Breast epithelium (tissue), 4 donors: ENCODE results near the gene SPSB3. TPM values are rescaled to one million over a fixed set of nuclear protein-coding genes. Genes with fewer than 3 reads are reported as not detected.

Experiments used
- DNase-seq, 2 donors: peaks; one replicate each; pipeline ENCODE4 v3.0.0-alpha.2; 2019; ENCODE audit warnings: low spot score in 2 of 2
- H3K27ac ChIP-seq, 2 donors: fragments of 200-600 bp; sonication (generic) in 1 of 2; one replicate each; pipeline ENCODE4 v1.5.1; 2016 to 2019; ENCODE audit warnings: mild to moderate bottlenecking in 1 of 2
- H3K27me3 ChIP-seq, 2 donors: fragments of 200-600 bp; sonication (generic) in 1 of 2; one replicate each; pipeline versions ENCODE4 v1.5.1 to v1.6.0; 2017 to 2019; ENCODE audit warnings: control low read depth in 1 of 2, mild to moderate bottlenecking in 1 of 2
- H3K36me3 ChIP-seq: fragments of 200-600 bp; one replicate; pipeline ENCODE4 v1.5.1; 2019
- H3K4me1 ChIP-seq, 2 donors: fragments of 200-600 bp; sonication (generic); one replicate each; pipeline ENCODE4 v1.5.1; 2016 to 2019; ENCODE audit warnings: control low read depth in 1 of 2
- H3K4me3 ChIP-seq, 3 donors: fragments of 200-600 bp; sonication (generic); 1 replicate in 2 of 3; 2 replicates in 1 of 3; pipeline ENCODE4 v1.5.1; 2016 to 2019; ENCODE audit warnings: mild to moderate bottlenecking in 3 of 3, moderate library complexity in 2 of 3
- H3K9me3 ChIP-seq, 2 donors: fragments of 200-600 bp; sonication (generic) in 1 of 2; one replicate each; pipeline ENCODE4 v1.5.1; 2016 to 2019; ENCODE audit warnings: control low read depth in 1 of 2
- POLR2A ChIP-seq: fragments of 450-650 bp; IDR thresholded peaks from one replicate; pipeline ENCODE4 v1.6.1; 2016; ENCODE audit warnings: antibody characterized with exemption, mild to moderate bottlenecking, moderate library complexity
- POLR2AphosphoS5 ChIP-seq, 3 donors: sonication (generic); formaldehyde crosslinking; IDR thresholded peaks; one replicate each; pipeline ENCODE4 v1.6.1; 2017; ENCODE audit warnings: antibody characterized with exemption in 3 of 3
- intact Hi-C: fragments of 100-400 bp; cut with DNase I; formaldehyde crosslinking; loops from one replicate; pipeline ENCODE4 v1.15.1; 2023; ENCODE audit warnings: low total_unique reads
- total RNA-seq, 3 donors: library from RNA; depleted of rRNA; stranded (reverse); fragments of >200 nt; gene quantifications; one replicate each; pipeline ENCODE4 v1.1.0, GENCODE V29; 2016
- TF ChIP-seq, protein P1 (sequence below), 3 donors: fragments of 450-650 bp; IDR thresholded peaks; one replicate each; pipeline ENCODE4 v1.5.1; 2016 to 2017; ENCODE audit warnings: antibody characterized with exemption in 3 of 3, mild to moderate bottlenecking in 3 of 3, moderate library complexity in 3 of 3

The SPSB3 gene
- total RNA-seq, 3 donors from 2014 or later: 84.9 to 107 (median 88.5) TPM

DNA sequence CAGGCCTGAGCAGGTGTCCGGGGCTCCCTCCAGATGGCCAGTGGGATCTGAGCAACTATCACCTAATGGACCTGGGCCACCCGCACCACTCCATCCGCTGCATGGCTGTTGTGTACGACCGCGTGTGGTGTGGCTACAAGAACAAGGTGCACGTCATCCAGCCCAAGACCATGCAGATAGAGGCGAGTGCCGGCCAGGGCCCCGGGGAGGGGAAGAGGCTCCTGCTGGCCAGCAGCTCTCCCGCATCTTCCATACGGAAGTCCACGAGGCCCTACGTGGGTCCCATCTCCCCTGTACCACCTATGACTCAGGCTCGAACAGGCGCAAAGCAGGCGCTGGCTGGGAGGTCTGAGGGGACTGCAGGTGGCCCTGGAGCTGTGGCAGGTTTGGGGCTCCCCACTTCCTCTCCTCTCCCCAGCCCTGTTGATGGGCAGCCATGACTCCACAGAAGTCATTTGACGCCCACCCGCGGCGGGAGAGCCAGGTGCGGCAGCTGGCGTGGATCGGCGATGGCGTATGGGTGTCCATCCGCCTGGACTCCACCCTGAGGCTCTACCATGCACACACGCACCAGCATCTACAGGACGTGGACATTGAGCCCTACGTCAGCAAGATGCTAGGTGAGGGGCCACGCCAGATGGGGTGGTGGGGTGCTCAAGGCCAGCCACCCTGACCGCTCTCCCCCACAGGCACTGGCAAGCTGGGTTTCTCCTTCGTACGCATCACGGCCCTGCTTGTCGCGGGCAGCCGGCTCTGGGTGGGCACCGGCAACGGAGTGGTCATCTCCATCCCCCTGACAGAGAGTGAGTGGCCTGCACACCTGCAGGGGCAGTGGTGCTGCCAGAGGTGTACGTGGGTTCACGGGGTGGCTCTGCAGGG, 15.0 kb downstream of the SPSB3 start:
- Histone ChIP-seq H3K27me3 (no peaks in the 10 kb centered on the region), H3K9me3 (no peaks in the 10 kb centered on the region), H3K27ac (no peak overlapping the region), H3K4me1 (peaks cover 8 to 12% of the 10 kb centered on the region in 2 donors), H3K4me3 (no peak overlapping the region), H3K36me3 (peaks cover 5% of the 10 kb centered on the region)
- intact Hi-C loops: no loop called here
- no peak for DNase-seq
- TF ChIP-seq POLR2A (no peak), POLR2AphosphoS5 (IDR thresholded peaks at IDR 0.05) (no peak)
- TF ChIP-seq, protein P1, sequence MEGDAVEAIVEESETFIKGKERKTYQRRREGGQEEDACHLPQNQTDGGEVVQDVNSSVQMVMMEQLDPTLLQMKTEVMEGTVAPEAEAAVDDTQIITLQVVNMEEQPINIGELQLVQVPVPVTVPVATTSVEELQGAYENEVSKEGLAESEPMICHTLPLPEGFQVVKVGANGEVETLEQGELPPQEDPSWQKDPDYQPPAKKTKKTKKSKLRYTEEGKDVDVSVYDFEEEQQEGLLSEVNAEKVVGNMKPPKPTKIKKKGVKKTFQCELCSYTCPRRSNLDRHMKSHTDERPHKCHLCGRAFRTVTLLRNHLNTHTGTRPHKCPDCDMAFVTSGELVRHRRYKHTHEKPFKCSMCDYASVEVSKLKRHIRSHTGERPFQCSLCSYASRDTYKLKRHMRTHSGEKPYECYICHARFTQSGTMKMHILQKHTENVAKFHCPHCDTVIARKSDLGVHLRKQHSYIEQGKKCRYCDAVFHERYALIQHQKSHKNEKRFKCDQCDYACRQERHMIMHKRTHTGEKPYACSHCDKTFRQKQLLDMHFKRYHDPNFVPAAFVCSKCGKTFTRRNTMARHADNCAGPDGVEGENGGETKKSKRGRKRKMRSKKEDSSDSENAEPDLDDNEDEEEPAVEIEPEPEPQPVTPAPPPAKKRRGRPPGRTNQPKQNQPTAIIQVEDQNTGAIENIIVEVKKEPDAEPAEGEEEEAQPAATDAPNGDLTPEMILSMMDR (IDR thresholded peaks at IDR 0.05): no peak

DNA sequence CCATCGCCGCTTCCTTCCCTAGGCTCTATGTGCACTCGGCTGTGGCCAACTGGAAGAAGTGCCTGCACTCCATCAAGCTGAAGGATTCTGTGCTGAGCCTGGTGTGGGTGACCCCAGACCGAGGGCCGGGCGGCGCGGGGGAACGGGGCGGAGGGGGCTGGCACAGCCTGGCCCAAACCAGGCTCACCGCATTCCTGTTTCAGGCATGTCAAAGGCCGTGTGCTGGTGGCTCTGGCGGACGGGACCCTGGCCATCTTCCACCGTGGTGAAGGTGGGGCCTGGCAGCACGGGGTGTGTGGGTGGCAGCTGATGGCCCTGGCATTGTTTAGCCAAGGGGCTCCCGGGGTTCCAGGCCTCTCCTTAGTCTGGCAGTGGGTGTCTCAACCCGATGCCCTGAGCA, 15.7 kb downstream of the SPSB3 start:
- peak in 1 of 2 donors; percentile 47 for DNase-seq
- no peak overlapping the region for H3K4me3 ChIP-seq
- H3K4me1 ChIP-seq: peaks cover 5 to 8% of the 10 kb centered on the region in 2 donors
- intact Hi-C loops: no loop called here
- H3K27me3 ChIP-seq: no peaks in the 10 kb centered on the region
- TF ChIP-seq POLR2A: no peak
- TF ChIP-seq, protein P1 (IDR thresholded peaks at IDR 0.05): no peak
- TF ChIP-seq POLR2AphosphoS5 (IDR thresholded peaks at IDR 0.05): no peak
- no peak overlapping the region for H3K27ac ChIP-seq
- no peaks in the 10 kb centered on the region for H3K9me3 ChIP-seq
- peaks cover 5% of the 10 kb centered on the region for H3K36me3 ChIP-seq

DNA sequence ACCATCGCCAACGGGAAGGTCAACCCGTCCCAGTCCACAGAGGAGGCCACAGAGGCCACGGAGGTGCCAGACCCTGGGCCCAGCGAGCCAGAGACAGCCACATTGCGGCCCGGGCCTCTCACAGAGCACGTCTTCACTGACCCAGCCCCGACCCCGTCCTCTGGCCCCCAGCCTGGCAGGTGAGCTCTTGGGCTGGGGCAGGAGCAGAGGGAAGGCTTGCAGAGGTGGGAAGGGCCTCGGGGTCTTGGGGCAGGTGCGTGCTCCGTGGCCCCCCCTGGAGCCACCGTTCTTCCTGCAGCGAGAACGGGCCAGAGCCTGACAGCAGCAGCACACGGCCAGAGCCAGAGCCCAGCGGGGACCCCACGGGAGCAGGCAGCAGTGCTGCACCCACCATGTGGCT, 16.1 kb downstream of the SPSB3 start:
- no peak for DNase-seq
- intact Hi-C loops: no loop called here
- Histone ChIP-seq H3K36me3 (peaks cover 5% of the 10 kb centered on the region), H3K9me3 (no peaks in the 10 kb centered on the region), H3K4me3 (no peak overlapping the region), H3K4me1 (peaks cover 4 to 8% of the 10 kb centered on the region in 2 donors), H3K27ac (no peak overlapping the region), H3K27me3 (no peaks in the 10 kb centered on the region)
- TF ChIP-seq, protein P1 (IDR thresholded peaks at IDR 0.05): no peak
- TF ChIP-seq POLR2A (no peak), POLR2AphosphoS5 (IDR thresholded peaks at IDR 0.05) (no peak)

DNA sequence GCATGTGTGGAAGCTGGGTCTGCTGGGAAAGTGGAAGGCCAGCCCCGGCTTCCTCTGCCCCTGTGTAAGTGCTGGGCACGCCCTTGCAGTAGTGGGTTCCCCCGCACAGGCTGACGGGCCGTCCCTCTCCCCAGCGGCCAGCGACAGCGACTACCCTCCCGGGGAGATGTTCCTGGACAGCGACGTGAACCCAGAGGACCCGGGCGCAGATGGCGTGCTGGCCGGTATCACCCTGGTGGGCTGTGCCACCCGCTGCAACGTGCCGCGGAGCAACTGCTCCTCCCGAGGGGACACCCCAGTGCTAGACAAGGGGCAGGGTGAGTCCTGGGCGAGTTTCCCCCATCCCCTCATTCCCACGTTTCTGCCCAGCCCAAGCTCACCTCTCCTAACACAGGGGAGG, 16.5 kb downstream of the SPSB3 start:
- intact Hi-C loops: no loop called here

DNA sequence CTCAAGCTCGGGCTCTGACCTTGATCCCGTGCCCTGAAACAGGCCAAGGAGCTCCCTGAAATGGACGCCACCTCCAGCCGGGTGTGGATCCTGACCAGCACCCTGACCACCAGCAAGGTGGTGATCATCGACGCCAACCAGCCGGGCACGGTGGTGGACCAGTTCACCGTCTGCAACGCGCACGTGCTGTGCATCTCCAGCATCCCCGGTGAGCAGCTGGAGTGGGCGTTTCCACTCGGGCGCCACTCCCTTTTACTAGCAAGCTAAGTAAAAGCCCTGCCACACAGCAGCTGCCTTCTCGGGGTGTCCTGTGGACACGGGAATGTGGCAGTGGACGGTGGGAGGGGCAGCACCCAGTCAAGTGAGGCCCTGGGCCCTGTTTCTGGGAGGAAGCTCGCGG, 17.4 kb downstream of the SPSB3 start:
- Histone ChIP-seq H3K9me3 (no peaks in the 10 kb centered on the region), H3K4me3 (no peak overlapping the region), H3K36me3 (peaks cover 5% of the 10 kb centered on the region), H3K4me1 (peaks cover 0 to 4% of the 10 kb centered on the region in 2 donors), H3K27ac (no peak overlapping the region), H3K27me3 (no peaks in the 10 kb centered on the region)
- intact Hi-C loops: no loop called here
- no peak for TF ChIP-seq POLR2A
- TF ChIP-seq POLR2AphosphoS5 (IDR thresholded peaks at IDR 0.05): no peak
- TF ChIP-seq, protein P1 (IDR thresholded peaks at IDR 0.05): no peak
- DNase-seq: no peak

More for the DNA sequence above, 16.5 kb downstream of the SPSB3 start:
- Histone ChIP-seq H3K27me3 (no peaks in the 10 kb centered on the region), H3K27ac (no peak overlapping the region), H3K4me3 (no peak overlapping the region), H3K4me1 (peaks cover 4 to 8% of the 10 kb centered on the region in 2 donors), H3K36me3 (peaks cover 5% of the 10 kb centered on the region), H3K9me3 (no peaks in the 10 kb centered on the region)
- TF ChIP-seq POLR2AphosphoS5 (IDR thresholded peaks at IDR 0.05) (no peak), POLR2A (no peak)
- TF ChIP-seq, protein P1 (IDR thresholded peaks at IDR 0.05): no peak
- no peak for DNase-seq
